Neural crest cell (in vitro differentiated cells): ENCODE data around the gene TRMT13. TPM values are rescaled to one million over a fixed set of nuclear protein-coding genes. Genes with fewer than 3 reads are reported as not detected.

Experiments used
- DNase-seq: peaks from one replicate; pipeline ENCODE4 v3.0.0; 2021; ENCODE audit warnings: low read depth, mixed read lengths, low spot score
- H3K27ac Mint-ChIP-seq: one replicate; pipeline ENCODE4 v1.8.0; 2021; ENCODE audit warnings: mild to moderate bottlenecking, mixed read lengths; ENCODE audit not compliant: unreplicated experiment
- H3K27me3 Mint-ChIP-seq: 2 replicates; pipeline ENCODE4 v1.8.0; 2021; ENCODE audit warnings: low read depth, mild to moderate bottlenecking, mixed read lengths
- H3K36me3 Mint-ChIP-seq: 2 replicates; pipeline ENCODE4 v1.8.0; 2021; ENCODE audit warnings: low read depth, mild to moderate bottlenecking, mixed read lengths
- H3K4me1 Mint-ChIP-seq: 2 replicates; pipeline ENCODE4 v1.8.0; 2021; ENCODE audit warnings: mixed read lengths
- H3K4me3 Mint-ChIP-seq: one replicate; pipeline ENCODE4 v1.8.0; 2021; ENCODE audit warnings: mild to moderate bottlenecking, mixed read lengths
- H3K9me3 Mint-ChIP-seq: 2 replicates; pipeline ENCODE4 v1.8.0; 2021; ENCODE audit warnings: mixed read lengths
- total RNA-seq: library from RNA; stranded (reverse); gene quantifications from 2 replicates; pipeline ENCODE4 v1.2.1, GENCODE V29; 2021
- TF ChIP-seq, protein P1 (sequence below): fragments of 200-600 bp; sonication (generic); conservative IDR thresholded peaks from 2 replicates; pipeline ENCODE4 v1.5.0; 2021; ENCODE audit warnings: antibody characterized with exemption, mild to moderate bottlenecking

The TRMT13 gene
- total RNA-seq, 1 donor from 2014 or later, result 14.6 TPM

DNA sequence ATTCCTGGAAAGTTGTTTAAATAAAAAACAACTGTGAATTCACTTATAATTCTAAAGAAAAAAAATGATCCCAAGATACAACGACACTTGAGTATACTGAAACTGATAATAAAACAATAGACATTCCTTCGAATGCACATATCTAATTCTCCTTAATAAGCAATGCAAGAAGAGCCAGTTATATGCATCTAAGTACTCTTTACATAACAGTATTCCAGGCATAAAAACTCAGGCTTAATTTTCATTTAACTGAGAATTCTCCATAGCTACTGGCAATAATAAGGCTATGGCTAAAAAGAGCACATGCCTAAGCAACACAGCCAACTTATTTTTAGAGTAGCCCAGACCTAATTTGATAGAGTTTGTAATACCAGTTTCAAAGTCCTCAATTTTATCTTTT lies 31.4 kb upstream of the TRMT13 start:
- Mint-ChIP-seq H3K27me3 (no peaks in the 10 kb centered on the region), H3K27ac (no peak overlapping the region), H3K4me1 (no peaks in the 10 kb centered on the region), H3K4me3 (no peak overlapping the region), H3K9me3 (no peaks in the 10 kb centered on the region), H3K36me3 (peaks cover 20% of the 10 kb centered on the region)
- TF ChIP-seq, protein P1, sequence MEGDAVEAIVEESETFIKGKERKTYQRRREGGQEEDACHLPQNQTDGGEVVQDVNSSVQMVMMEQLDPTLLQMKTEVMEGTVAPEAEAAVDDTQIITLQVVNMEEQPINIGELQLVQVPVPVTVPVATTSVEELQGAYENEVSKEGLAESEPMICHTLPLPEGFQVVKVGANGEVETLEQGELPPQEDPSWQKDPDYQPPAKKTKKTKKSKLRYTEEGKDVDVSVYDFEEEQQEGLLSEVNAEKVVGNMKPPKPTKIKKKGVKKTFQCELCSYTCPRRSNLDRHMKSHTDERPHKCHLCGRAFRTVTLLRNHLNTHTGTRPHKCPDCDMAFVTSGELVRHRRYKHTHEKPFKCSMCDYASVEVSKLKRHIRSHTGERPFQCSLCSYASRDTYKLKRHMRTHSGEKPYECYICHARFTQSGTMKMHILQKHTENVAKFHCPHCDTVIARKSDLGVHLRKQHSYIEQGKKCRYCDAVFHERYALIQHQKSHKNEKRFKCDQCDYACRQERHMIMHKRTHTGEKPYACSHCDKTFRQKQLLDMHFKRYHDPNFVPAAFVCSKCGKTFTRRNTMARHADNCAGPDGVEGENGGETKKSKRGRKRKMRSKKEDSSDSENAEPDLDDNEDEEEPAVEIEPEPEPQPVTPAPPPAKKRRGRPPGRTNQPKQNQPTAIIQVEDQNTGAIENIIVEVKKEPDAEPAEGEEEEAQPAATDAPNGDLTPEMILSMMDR, result no peak
- DNase-seq, result no peak

DNA sequence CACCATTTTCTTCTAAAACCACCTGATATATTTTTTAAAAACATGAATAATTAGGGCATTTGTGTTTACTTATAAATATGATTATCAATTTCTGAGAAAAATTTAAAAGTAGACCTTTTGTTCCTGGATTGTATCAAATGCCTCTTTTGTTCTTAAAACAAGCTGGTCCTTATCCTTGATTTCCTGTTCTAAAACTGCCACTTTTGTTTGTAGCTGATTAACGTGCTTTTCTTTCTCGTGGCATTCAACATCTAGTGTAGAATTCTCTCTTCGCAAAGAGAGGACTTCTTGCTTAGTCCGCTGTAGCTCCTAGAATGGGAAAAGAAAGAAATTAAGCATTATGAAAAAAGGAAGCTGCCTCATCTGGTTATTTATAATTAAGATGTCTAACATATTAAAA lies 25.3 kb upstream of the TRMT13 start:
- Mint-ChIP-seq H3K36me3 (peaks cover 11% of the 10 kb centered on the region), H3K4me3 (no peak overlapping the region), H3K9me3 (no peaks in the 10 kb centered on the region), H3K27ac (peak overlapping the region; percentile 35), H3K4me1 (peaks cover 5% of the 10 kb centered on the region), H3K27me3 (no peaks in the 10 kb centered on the region)
- DNase-seq, result no peak
- TF ChIP-seq, protein P1, result no peak

DNA sequence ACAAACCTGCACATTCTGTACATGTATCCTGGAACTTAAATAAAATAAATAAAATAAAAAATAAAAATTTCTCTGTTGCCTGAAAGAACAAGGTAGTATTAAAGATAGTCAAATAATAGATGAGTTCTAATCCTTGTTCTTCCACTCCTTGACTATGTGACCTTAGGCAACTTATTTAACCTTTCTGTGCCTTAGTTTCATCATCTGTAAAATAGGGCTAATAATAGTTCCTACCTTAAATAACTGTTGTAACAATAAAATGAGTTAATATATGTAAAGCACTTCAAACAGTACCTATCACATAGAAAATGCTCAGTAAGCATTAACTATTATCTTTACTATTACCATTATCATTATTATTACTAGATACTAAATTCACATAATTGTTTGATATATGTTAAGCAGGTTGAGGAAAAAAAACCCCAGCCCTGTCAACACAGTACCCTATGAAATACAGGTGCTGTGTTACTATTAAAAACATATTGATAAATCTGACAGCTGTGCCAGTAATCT lies 23.4 kb upstream of the TRMT13 start:
- Mint-ChIP-seq H3K27me3 (no peaks in the 10 kb centered on the region), H3K9me3 (no peaks in the 10 kb centered on the region), H3K4me3 (no peak overlapping the region), H3K4me1 (peaks cover 5% of the 10 kb centered on the region), H3K36me3 (peaks cover 16% of the 10 kb centered on the region), H3K27ac (no peak overlapping the region)
- no peak for DNase-seq
- TF ChIP-seq, protein P1, result no peak

DNA sequence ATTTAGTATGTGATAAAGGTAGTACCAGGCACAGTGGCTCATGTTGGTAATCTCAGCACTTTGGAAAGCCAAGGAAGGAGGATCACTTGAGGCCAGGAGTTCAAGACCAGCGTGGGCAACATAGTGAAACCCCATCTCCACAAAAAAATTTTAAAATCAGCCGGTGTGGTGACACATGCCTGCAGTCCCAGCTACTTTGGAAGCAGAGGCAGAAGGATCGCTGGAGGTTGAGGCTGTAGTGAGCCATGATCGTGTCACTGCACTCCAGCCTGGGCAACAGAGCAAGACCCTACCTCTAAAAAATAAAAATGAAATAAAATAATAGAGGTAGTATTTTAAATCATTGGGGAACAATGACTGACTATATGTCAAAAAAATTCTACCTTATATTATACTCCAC lies 17.4 kb upstream of the TRMT13 start:
- no peak overlapping the region for H3K27ac Mint-ChIP-seq
- no peaks in the 10 kb centered on the region for H3K9me3 Mint-ChIP-seq
- H3K4me3 Mint-ChIP-seq, result no peak overlapping the region
- no peaks in the 10 kb centered on the region for H3K27me3 Mint-ChIP-seq
- H3K36me3 Mint-ChIP-seq, result peaks cover 20% of the 10 kb centered on the region
- TF ChIP-seq, protein P1, result no peak
- H3K4me1 Mint-ChIP-seq, result no peaks in the 10 kb centered on the region
- no peak for DNase-seq

DNA sequence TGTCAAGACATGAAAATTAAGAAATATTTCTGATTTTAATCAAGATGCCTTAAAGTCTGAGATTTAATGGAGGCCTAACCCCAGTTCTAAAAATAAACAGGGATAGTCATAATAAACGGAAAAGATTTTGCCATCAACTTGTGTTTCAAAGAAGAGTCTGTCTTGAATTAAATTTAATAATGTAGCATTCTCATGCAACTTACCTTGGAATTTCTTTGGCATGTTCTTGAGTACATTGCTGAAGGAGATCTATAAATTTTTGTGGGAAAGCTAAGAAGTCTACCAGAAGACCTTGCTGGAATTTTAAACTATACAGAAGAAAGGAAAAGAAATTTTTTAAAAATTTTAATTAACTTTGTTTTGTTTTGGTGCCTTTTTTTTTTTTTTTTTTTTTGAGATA lies 10.8 kb upstream of the TRMT13 start:
- Mint-ChIP-seq H3K27ac (no peak overlapping the region), H3K4me3 (no peak overlapping the region), H3K27me3 (no peaks in the 10 kb centered on the region), H3K4me1 (no peaks in the 10 kb centered on the region), H3K36me3 (peaks cover 3% of the 10 kb centered on the region), H3K9me3 (no peaks in the 10 kb centered on the region)
- no peak for DNase-seq
- TF ChIP-seq, protein P1, result no peak

DNA sequence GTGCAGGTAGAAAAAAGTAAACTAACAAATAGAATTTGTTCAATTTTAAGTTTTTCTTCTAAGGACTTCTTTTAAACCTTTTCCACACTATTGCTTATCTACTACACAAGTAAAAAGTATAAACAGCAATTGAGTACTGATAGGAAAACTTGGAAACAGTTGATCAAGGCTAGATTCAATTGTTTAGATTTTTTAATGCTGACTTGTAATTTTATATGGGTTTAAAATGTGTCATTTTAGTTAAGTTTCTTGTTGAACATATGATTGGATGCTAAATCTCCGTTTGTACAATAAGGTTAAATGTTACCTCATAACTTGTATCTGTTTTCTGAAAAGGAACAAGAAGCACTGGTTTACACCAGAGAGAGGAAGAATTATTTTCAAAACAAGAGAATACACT lies 5.7 kb upstream of the TRMT13 start:
- no peak for DNase-seq
- H3K27me3 Mint-ChIP-seq, result no peaks in the 10 kb centered on the region
- H3K4me1 Mint-ChIP-seq, result peaks cover 10% of the 10 kb centered on the region
- H3K4me3 Mint-ChIP-seq, result peak overlapping the region; percentile 14
- TF ChIP-seq, protein P1, result no peak
- no peaks in the 10 kb centered on the region for H3K9me3 Mint-ChIP-seq
- no peak overlapping the region for H3K27ac Mint-ChIP-seq
- no peaks in the 10 kb centered on the region for H3K36me3 Mint-ChIP-seq
